Mesendoderm (in vitro differentiated cells): ENCODE data around the gene PCDHB5.
"Not testable (repeated sequence)": the region's sequence is repeated elsewhere in the genome, so short reads cannot be mapped to it uniquely, and the experiment has no call there.

Experiments
- DNase-seq: peaks from one replicate; pipeline ENCODE4 v3.0.0; 2013
- H2AK5ac ChIP-seq: 2 replicates; pipeline ENCODE4 v1.6.1; 2013; ENCODE audit warnings: low read length, inconsistent platforms
- H2BK120ac ChIP-seq: 2 replicates; pipeline ENCODE4 v1.6.1; 2013; ENCODE audit warnings: low read depth, mild to moderate bottlenecking, low read length, moderate library complexity, mixed read lengths
- H2BK15ac ChIP-seq: replicated peaks from 2 replicates; pipeline ENCODE4 v1.6.1; 2013; ENCODE audit warnings: low read depth, mild to moderate bottlenecking, moderate library complexity
- H2BK5ac ChIP-seq: 2 replicates; pipeline ENCODE4 v1.6.1; 2013; ENCODE audit warnings: low read length, inconsistent platforms
- H3K18ac ChIP-seq: 2 replicates; pipeline ENCODE4 v1.6.1; 2013; ENCODE audit warnings: mild to moderate bottlenecking, low read length, mixed read lengths
- H3K23ac ChIP-seq: one replicate; pipeline ENCODE4 v1.6.1; 2013; ENCODE audit warnings: low read length
- H3K27ac ChIP-seq: 2 replicates; pipeline ENCODE4 v1.5.1; 2013; ENCODE audit warnings: low read depth, mild to moderate bottlenecking, inconsistent platforms, low read length, moderate library complexity
- H3K27me3 ChIP-seq: 2 replicates; pipeline ENCODE4 v1.6.1; 2013; ENCODE audit warnings: low read length, control low read depth, mild to moderate bottlenecking, inconsistent platforms; ENCODE audit not compliant: insufficient read depth, poor library complexity
- H3K36me3 ChIP-seq: 2 replicates; pipeline ENCODE4 v1.6.1; 2013; ENCODE audit warnings: low read length, inconsistent platforms; ENCODE audit not compliant: control insufficient read depth, insufficient read depth
- H3K4ac ChIP-seq: one replicate; pipeline ENCODE4 v1.6.1; 2013; ENCODE audit warnings: low read depth, mild to moderate bottlenecking, low read length, moderate library complexity
- H3K4me1 ChIP-seq: 2 replicates; pipeline ENCODE4 v1.6.1; 2013; ENCODE audit warnings: low read depth, low read length, inconsistent platforms; ENCODE audit not compliant: control insufficient read depth
- H3K4me2 ChIP-seq: 2 replicates; pipeline ENCODE4 v1.6.1; 2013; ENCODE audit warnings: low read length
- H3K4me3 ChIP-seq: 2 replicates; pipeline ENCODE4 v1.5.1; 2013; ENCODE audit warnings: mild to moderate bottlenecking, low read length
- H3K56ac ChIP-seq: one replicate; pipeline ENCODE4 v1.6.1; 2013; ENCODE audit warnings: low read length
- H3K79me1 ChIP-seq: 2 replicates; pipeline ENCODE4 v1.6.1; 2013; ENCODE audit warnings: low read length, inconsistent platforms
- H3K79me2 ChIP-seq: 2 replicates; pipeline ENCODE4 v1.6.1; 2013; ENCODE audit warnings: mild to moderate bottlenecking, low read length; ENCODE audit not compliant: control insufficient read depth, insufficient read depth
- H3K9ac ChIP-seq: 2 replicates; pipeline ENCODE4 v1.6.1; 2013; ENCODE audit warnings: low read length, inconsistent platforms
- H4K5ac ChIP-seq: one replicate; pipeline ENCODE4 v1.6.1; 2013; ENCODE audit warnings: low read length
- H4K8ac ChIP-seq: one replicate; pipeline ENCODE4 v1.6.1; 2013; ENCODE audit warnings: low read depth, mild to moderate bottlenecking, control low read depth, low read length, moderate library complexity
- WGBS: extraction: QIAGEN DNeasy Blood & Tissue Kit; methylation state at CpG from one replicate; pipeline ENCODE4 v1.1.7; 2013; ENCODE audit warnings: low lambda C conversion rate, missing lambda C conversion rate; ENCODE audit not compliant: insufficient coverage; ENCODE audit errors: extremely low coverage; 5-methylcytosine and 5-hydroxymethylcytosine counted together

Gene PCDHB5

DNA sequence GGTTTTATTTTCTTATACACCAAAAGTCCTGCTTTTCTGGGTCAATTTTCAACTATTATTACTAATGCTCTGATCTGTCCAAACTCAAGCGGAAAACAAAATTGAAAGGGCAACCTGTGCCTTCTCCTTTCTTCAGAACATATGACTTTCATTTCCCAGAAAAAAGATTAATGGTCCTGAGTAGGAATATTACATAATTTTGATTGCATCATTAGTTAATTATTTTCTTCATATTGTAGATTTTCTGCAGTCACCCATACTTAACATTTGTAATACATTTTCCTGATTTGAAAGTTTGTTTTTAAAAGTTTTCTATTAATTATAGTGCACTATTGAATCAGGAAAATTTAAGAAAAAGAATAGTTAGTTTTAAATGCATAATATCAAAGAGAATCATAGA lies 40.9 kb downstream of the PCDHB5 start:
- H3K4me3 ChIP-seq = no peak overlapping the region
- no peaks in the 10 kb centered on the region for H3K27me3 ChIP-seq
- no peak overlapping the region for H3K27ac ChIP-seq
- no peak overlapping the region for H2BK120ac ChIP-seq
- no peaks in the 10 kb centered on the region for H3K79me2 ChIP-seq
- no peaks in the 10 kb centered on the region for H3K79me1 ChIP-seq
- H2AK5ac ChIP-seq = no peak overlapping the region
- no peak overlapping the region for H3K4me2 ChIP-seq
- H4K8ac ChIP-seq = no peak overlapping the region
- no peak overlapping the region for H2BK15ac ChIP-seq
- no peaks in the 10 kb centered on the region for H3K36me3 ChIP-seq
- no peak overlapping the region for H3K9ac ChIP-seq
- no CpG with 5 or more reads among the region's 1 CpG for WGBS
- H3K4ac ChIP-seq = no peak overlapping the region
- no peak overlapping the region for H3K18ac ChIP-seq
- no peak overlapping the region for H3K56ac ChIP-seq
- H2BK5ac ChIP-seq = no peak overlapping the region
- H3K4me1 ChIP-seq = no peaks in the 10 kb centered on the region
- no peak overlapping the region for H4K5ac ChIP-seq
- no peak for DNase-seq
- H3K23ac ChIP-seq = no peak overlapping the region

DNA sequence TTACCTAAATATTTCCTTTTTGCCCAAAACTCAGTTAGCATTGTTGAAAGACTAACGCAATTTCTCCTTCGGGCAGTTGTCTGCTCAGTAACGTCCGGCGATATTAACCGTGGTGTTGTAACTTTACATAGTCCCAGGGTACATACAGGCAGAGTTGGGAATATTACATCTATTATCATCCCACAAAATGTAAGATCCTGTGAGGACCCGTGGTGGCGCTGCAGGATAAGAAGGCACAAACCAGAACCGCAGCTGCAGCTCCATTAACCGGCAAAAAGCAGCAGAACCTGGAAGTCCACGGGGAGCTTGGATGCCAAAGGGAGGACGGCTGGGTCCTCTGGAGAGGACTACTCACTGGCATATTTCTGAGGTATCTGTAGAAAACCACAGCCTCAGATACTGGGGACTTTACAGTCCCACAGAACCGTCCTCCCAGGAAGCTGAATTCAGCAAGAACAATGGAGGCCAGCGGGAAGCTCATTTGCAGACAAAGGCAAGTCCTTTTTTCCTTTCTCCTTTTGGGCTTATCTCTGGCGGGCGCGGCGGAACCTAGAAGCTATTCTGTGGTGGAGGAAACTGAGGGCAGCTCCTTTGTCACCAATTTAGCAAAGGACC lies 42.7 kb downstream of the PCDHB5 start, which contains the start of gene PCDHB8:
TSS of gene PCDHB8 (plus strand) at position 214 of the 615 bp plus-strand sequence. CDS start at position 459, 245 bp downstream.
- H3K4me1 ChIP-seq, H3K79me2 ChIP-seq, H2BK120ac ChIP-seq, H3K4me3 ChIP-seq, H3K27ac ChIP-seq, H2AK5ac ChIP-seq, H3K27me3 ChIP-seq, H3K36me3 ChIP-seq, H2BK5ac ChIP-seq, H4K8ac ChIP-seq, H3K4me2 ChIP-seq, H3K23ac ChIP-seq, H3K56ac ChIP-seq, H2BK15ac ChIP-seq, H4K5ac ChIP-seq, H3K4ac ChIP-seq, H3K9ac ChIP-seq, H3K79me1 ChIP-seq, H3K18ac ChIP-seq: not testable (repeated sequence)
- WGBS = no CpG with 5 or more reads among the region's 18 CpGs
- peak; percentile 77 for DNase-seq

- not testable (repeated sequence) for H3K56ac ChIP-seq, H4K8ac ChIP-seq, H3K27me3 ChIP-seq, H3K4me3 ChIP-seq, H3K4me2 ChIP-seq, H3K18ac ChIP-seq, H2BK120ac ChIP-seq, H3K36me3 ChIP-seq, H3K27ac ChIP-seq, H3K4ac ChIP-seq, H2BK5ac ChIP-seq, H3K79me2 ChIP-seq, H2AK5ac ChIP-seq, H3K79me1 ChIP-seq, H4K5ac ChIP-seq, H3K4me1 ChIP-seq, H2BK15ac ChIP-seq, DNase-seq, H3K23ac ChIP-seq, H3K9ac ChIP-seq
- no CpG with 5 or more reads among the region's 39 CpGs for WGBS
These were observed 44.4 kb downstream of the PCDHB5 start for GRCh38 chr5:141179371-141179770.

- H3K4me1 ChIP-seq, H3K27ac ChIP-seq: not testable (repeated sequence)
These were observed 44.9 kb downstream of the PCDHB5 start for GRCh38 chr5:141179876-141180275.

DNA sequence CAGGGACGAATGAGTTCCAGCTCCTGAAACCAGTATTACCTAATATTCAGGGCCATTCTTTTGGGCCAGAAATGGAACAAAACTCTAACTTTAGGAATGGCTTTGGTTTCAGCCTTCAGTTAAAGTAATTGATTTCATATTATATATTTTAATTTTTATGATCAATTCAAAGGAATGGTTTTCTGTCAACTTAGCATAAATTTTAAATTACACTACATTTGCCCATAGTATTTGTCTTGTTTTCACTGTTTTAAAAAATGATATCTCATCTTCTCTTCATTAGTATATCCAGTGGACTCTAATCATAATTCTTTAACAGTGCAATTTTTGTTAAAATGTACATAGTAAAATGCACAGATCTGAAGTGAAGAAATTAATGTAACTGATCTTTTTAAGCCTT lies 45.3 kb downstream of the PCDHB5 start:
- no peaks in the 10 kb centered on the region for H3K36me3 ChIP-seq
- no peaks in the 10 kb centered on the region for H3K4me1 ChIP-seq
- no peak overlapping the region for H4K8ac ChIP-seq
- no peak overlapping the region for H2AK5ac ChIP-seq
- no peak overlapping the region for H3K23ac ChIP-seq
- DNase-seq = no peak
- no CpG with 5 or more reads among the region's 1 CpG for WGBS
- no peak overlapping the region for H3K9ac ChIP-seq
- no peak overlapping the region for H3K4me3 ChIP-seq
- no peak overlapping the region for H3K18ac ChIP-seq
- H2BK5ac ChIP-seq = no peak overlapping the region
- no peak overlapping the region for H3K56ac ChIP-seq
- H3K27me3 ChIP-seq = no peaks in the 10 kb centered on the region
- no peaks in the 10 kb centered on the region for H3K79me2 ChIP-seq
- no peak overlapping the region for H3K4ac ChIP-seq
- H4K5ac ChIP-seq = no peak overlapping the region
- H3K27ac ChIP-seq = no peak overlapping the region
- H2BK15ac ChIP-seq = no peak overlapping the region
- no peak overlapping the region for H2BK120ac ChIP-seq
- no peaks in the 10 kb centered on the region for H3K79me1 ChIP-seq
- H3K4me2 ChIP-seq = no peak overlapping the region

More at GRCh38 chr5:141179876-141180275, 44.9 kb downstream of the PCDHB5 start:
- H3K79me1 ChIP-seq, H2BK120ac ChIP-seq, H3K36me3 ChIP-seq, H3K79me2 ChIP-seq, H3K9ac ChIP-seq, H4K5ac ChIP-seq, H2BK15ac ChIP-seq, H3K4me2 ChIP-seq, DNase-seq, H3K56ac ChIP-seq, H3K23ac ChIP-seq, H2AK5ac ChIP-seq, H3K27me3 ChIP-seq, H3K18ac ChIP-seq, H2BK5ac ChIP-seq, H3K4ac ChIP-seq, H3K4me3 ChIP-seq, H4K8ac ChIP-seq: not testable (repeated sequence)
- WGBS = no CpG with 5 or more reads among the region's 32 CpGs

DNA sequence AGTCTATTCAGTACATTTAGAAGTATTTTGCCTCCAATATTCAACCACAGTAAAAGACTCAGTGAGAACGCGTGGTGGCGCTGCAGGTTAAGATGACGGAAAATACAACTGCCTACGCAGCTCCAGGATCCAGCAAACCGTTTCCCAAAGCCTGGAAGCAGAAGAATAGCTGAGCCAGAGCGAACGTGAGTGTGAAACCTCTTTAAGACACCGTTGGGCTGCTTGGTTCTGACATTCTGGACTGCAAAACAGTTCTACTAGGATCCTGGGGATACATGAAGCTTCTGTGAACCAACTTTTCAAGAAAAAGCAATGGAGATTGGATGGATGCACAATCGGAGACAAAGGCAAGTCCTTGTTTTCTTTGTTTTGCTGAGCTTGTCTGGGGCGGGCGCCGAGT lies 47.2 kb downstream of the PCDHB5 start, which contains the start of gene PCDHB16:
TSS of gene PCDHB16 (plus strand) at position 140 of the 400 bp plus-strand sequence. CDS start at position 313, 173 bp downstream.
- Histone ChIP-seq H3K79me2 (no peaks in the 10 kb centered on the region), H4K5ac (no peak within 1 kb of the TSS), H3K18ac (peak within 1 kb of the TSS; percentile 6), H3K4ac (no peak within 1 kb of the TSS), H3K23ac (no peak within 1 kb of the TSS), H3K79me1 (no peaks in the 10 kb centered on the region), H2BK5ac (no peak within 1 kb of the TSS), H3K9ac (peak within 1 kb of the TSS; percentile 73), H3K4me2 (peak within 1 kb of the TSS; percentile 60), H3K27me3 (no peaks in the 10 kb centered on the region), H3K27ac (no peak within 1 kb of the TSS), H3K4me1 (no peaks in the 10 kb centered on the region), H2BK120ac (no peak within 1 kb of the TSS), H3K4me3 (peak within 1 kb of the TSS; percentile 55), H2BK15ac (no peak within 1 kb of the TSS), H3K56ac (peak within 1 kb of the TSS; percentile 83), H3K36me3 (no peaks in the 10 kb centered on the region), H4K8ac (no peak within 1 kb of the TSS), H2AK5ac (no peak within 1 kb of the TSS)
- no CpG with 5 or more reads among the region's 13 CpGs for WGBS
- peak; percentile 87 for DNase-seq
